Panc1 (cell line): ENCODE measurements around the gene PUS1. TPM values are rescaled to one million over a fixed set of nuclear protein-coding genes. Genes with fewer than 3 reads are reported as not detected.

Experiments used
- ATAC-seq: fragments of 200-7000 bp; cut with Tn5 transposase; 2 replicates; pipeline ENCODE4 v1.9.1; 2020; ENCODE audit warnings: mild to moderate bottlenecking, moderate library complexity
- BruUV-seq: library from RNA; stranded (reverse); fragments of 400-500 nt; replicated peaks from 2 replicates; lab custom pipeline; 2021; lab: Mats Ljungman, UMichigan
- CTCF ChIA-PET: fragments of 300-600 bp; sonication (Branson Sonifier 250); formaldehyde crosslinking; loops from one replicate; lab custom pipeline; 2022; ENCODE audit warnings: antibody characterized with exemption; lab: Charles Lee
- POLR2A ChIA-PET: fragments of 300-600 bp; sonication (Branson Sonifier 250); formaldehyde crosslinking; loops from one replicate; lab custom pipeline; 2022; ENCODE audit warnings: antibody characterized with exemption; lab: Charles Lee
- DNase-seq: peaks from one replicate; pipeline ENCODE4 v3.0.0-alpha.2; 2010; ENCODE audit warnings: low read depth, low spot score
- H3K27ac ChIP-seq: 2 replicates; pipeline ENCODE4 v1.5.1; 2011; ENCODE audit warnings: mild to moderate bottlenecking, low read length, inconsistent platforms
- H3K27me3 ChIP-seq: fragments of 200-500 bp; sonication (Bioruptor generic); 2 replicates; pipeline ENCODE4 v1.6.0; 2014; ENCODE audit warnings: low read length, inconsistent platforms; ENCODE audit not compliant: control insufficient read depth, insufficient read depth
- H3K36me3 ChIP-seq: fragments of 200-500 bp; sonication (Bioruptor generic); 2 replicates; pipeline ENCODE4 v1.5.1; 2014; ENCODE audit warnings: inconsistent platforms, mild to moderate bottlenecking, low read length, moderate library complexity; ENCODE audit not compliant: control insufficient read depth, insufficient read depth
- H3K4me1 ChIP-seq: 2 replicates; pipeline ENCODE4 v1.5.1; 2011; ENCODE audit warnings: inconsistent platforms, mild to moderate bottlenecking, low read length, moderate library complexity; ENCODE audit not compliant: control insufficient read depth, insufficient read depth
- H3K4me3 ChIP-seq, 2 experiments: 2 replicates each; pipeline ENCODE4 v1.5.1; 2011 to 2012; ENCODE audit warnings: low read depth in 2 of 2, low read length in 2 of 2, mild to moderate bottlenecking in 2 of 2, inconsistent platforms in 1 of 2, moderate library complexity in 1 of 2
- H3K9me3 ChIP-seq: fragments of 200-500 bp; sonication (Bioruptor generic); 2 replicates; pipeline ENCODE4 v1.5.1; 2014; ENCODE audit warnings: low read depth, mild to moderate bottlenecking, inconsistent platforms, low read length, moderate library complexity; ENCODE audit not compliant: control insufficient read depth, insufficient read depth
- POLR2AphosphoS5 ChIP-seq: IDR thresholded peaks from 2 replicates; pipeline ENCODE4 v1.6.1; 2012; ENCODE audit warnings: mild to moderate bottlenecking, low read depth, low read length, moderate library complexity
- SIN3A ChIP-seq: IDR thresholded peaks from 2 replicates; pipeline ENCODE4 v1.6.1; 2012; ENCODE audit warnings: low read depth, mild to moderate bottlenecking, low read length, moderate library complexity, borderline replicate concordance; ENCODE audit not compliant: insufficient read depth
- TCF7L2 ChIP-seq: IDR thresholded peaks from 2 replicates; pipeline ENCODE4 v1.6.1; 2011; ENCODE audit warnings: mild to moderate bottlenecking, low read depth, low read length, inconsistent platforms
- in situ Hi-C: cut with HindIII; loops from 2 replicates; pipeline ENCODE4 v1.10.0; 2016; ENCODE audit warnings: low sequenced_read_pairs, low pct_unique_long_range_greater_than_20kb
- intact Hi-C: fragments of 100-400 bp; cut with micrococcal nuclease; formaldehyde crosslinking; loops from one replicate; pipeline ENCODE4 v1.10.0; 2022; ENCODE audit not compliant: unreplicated experiment
- total RNA-seq: library from RNA; stranded (reverse); gene quantifications from one replicate; pipeline ENCODE4 v1.2.1, GENCODE V29; 2021; ENCODE audit not compliant: unreplicated experiment
- TF ChIP-seq, protein P1 (sequence below), 2 experiments: IDR thresholded peaks; 2 replicates each; pipeline ENCODE4 v1.6.1; 2011 to 2012; ENCODE audit warnings: low read depth in 2 of 2, control low read depth in 1 of 2, low read length in 1 of 2, mild to moderate bottlenecking in 1 of 2, moderate library complexity in 1 of 2; ENCODE audit not compliant: insufficient read depth in 1 of 2
- TF ChIP-seq, protein P2 (sequence below): fragments of 450-650 bp; IDR thresholded peaks from 2 replicates; pipeline ENCODE4 v1.5.1; 2017; ENCODE audit warnings: mild to moderate bottlenecking

Gene PUS1
- total RNA-seq, 1 experiment from 2014 or later, result 108 TPM

DNA sequence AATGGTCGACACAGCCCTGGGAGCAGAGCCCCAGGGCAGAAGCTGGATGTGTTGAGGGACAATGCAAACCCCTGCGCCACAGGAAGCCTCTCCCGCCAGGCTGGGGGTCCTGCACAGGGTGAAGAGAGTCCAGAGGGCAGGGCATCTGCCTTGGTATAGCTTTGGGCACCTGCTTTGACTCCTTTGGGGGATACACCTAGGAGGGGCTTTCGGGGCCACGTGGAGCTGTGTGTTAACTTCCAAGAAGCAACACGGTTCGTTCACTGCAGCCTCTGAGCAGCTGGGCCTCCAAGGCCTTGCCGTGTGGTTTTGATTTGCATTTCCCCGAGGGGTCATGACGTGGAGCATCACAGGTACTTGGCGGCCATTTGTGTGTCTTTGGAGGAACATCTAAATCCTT, 5.8 kb upstream of the PUS1 start:
- no peak overlapping the region for H3K27ac ChIP-seq
- intact Hi-C loops (no loop called here), in situ Hi-C loops (no loop called here)
- ChIA-PET CTCF (no interaction called here), POLR2A (no interaction called here)
- no peaks in the 10 kb centered on the region for H3K27me3 ChIP-seq
- ATAC-seq (no peak), DNase-seq (no peak)
- no TSS peak for BruUV-seq
- TF ChIP-seq SIN3A (0 out of 2 replicates have a peak, but pooled peaks have one; percentile 26), TCF7L2 (no peak)
- no peaks in the 10 kb centered on the region for H3K4me1 ChIP-seq
- H3K36me3 ChIP-seq, result no peaks in the 10 kb centered on the region
- H3K9me3 ChIP-seq, result no peaks in the 10 kb centered on the region
- no peak overlapping the region for H3K4me3 ChIP-seq

DNA sequence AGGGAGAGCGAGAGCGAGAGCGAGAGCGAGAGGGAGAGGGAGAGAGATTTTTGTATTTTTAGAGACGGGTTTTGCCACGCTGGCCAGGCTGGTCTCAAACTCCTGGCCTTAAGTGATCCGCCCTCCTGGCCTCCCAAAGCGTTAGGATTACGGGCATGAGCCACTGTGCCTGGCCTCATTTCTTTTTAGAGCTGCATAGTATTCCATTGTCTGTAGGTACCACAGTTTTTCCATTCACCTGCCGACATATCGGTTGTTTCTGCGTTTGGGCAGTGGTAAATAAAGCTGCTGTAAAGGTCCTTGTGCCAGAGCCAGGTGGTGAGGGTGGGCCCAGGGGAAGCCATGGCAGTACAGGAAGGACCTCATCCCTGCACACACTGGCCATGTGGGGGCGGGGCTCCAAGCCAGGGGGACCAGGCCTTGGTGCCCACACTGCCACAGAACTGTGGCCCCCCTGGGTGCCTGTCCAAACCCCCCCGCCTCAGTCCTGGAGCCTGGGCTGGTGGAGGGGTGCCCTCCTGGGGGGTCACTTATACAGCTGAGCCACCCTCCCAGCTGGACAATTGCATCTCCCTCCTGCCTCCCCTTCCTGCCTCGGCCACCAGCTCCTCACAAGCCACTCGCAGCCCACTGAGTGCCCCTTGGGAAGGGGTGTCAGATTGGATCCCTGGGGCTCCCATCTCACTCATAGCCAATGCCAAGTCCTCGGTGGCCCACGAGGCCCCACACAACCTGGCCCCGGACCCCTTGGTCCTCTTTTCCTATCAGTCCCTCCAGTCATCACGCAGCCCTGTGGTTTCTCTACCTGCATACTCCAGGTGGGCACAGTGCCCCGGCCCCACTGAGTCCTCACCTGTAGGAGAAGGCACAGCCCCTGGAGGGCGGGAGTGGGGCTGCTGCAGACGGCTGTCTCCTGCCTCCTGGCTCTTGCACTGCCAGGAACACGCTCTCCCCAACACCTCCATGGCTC, 1.7 kb upstream of the PUS1 start:
- in situ Hi-C loops, result no loop called here

More for the DNA sequence above, 1.7 kb upstream of the PUS1 start:
- intact Hi-C loops, result no loop called here
- DNase-seq (no peak), ATAC-seq (no peak)
- CTCF ChIA-PET, result interaction anchor here (0.6 kb wide), 1 partner anchor 147 kb away, joined by 8 read pairs; no protein-coding TSS in a partner anchor
- H3K9me3 ChIP-seq, result no peaks in the 10 kb centered on the region
- H3K4me1 ChIP-seq, result no peaks in the 10 kb centered on the region
- TSS peak; percentile 95 for BruUV-seq
- H3K36me3 ChIP-seq, result peaks cover 7% of the 10 kb centered on the region
- H3K4me3 ChIP-seq, result peak overlapping the region; percentile 62 to 66; a peak in 3 of 4 replicates
- no peaks in the 10 kb centered on the region for H3K27me3 ChIP-seq
- POLR2A ChIA-PET, result no interaction called here
- H3K27ac ChIP-seq, result peak overlapping the region; percentile 82
- TF ChIP-seq POLR2AphosphoS5, result no peak
- TF ChIP-seq, protein P1, sequence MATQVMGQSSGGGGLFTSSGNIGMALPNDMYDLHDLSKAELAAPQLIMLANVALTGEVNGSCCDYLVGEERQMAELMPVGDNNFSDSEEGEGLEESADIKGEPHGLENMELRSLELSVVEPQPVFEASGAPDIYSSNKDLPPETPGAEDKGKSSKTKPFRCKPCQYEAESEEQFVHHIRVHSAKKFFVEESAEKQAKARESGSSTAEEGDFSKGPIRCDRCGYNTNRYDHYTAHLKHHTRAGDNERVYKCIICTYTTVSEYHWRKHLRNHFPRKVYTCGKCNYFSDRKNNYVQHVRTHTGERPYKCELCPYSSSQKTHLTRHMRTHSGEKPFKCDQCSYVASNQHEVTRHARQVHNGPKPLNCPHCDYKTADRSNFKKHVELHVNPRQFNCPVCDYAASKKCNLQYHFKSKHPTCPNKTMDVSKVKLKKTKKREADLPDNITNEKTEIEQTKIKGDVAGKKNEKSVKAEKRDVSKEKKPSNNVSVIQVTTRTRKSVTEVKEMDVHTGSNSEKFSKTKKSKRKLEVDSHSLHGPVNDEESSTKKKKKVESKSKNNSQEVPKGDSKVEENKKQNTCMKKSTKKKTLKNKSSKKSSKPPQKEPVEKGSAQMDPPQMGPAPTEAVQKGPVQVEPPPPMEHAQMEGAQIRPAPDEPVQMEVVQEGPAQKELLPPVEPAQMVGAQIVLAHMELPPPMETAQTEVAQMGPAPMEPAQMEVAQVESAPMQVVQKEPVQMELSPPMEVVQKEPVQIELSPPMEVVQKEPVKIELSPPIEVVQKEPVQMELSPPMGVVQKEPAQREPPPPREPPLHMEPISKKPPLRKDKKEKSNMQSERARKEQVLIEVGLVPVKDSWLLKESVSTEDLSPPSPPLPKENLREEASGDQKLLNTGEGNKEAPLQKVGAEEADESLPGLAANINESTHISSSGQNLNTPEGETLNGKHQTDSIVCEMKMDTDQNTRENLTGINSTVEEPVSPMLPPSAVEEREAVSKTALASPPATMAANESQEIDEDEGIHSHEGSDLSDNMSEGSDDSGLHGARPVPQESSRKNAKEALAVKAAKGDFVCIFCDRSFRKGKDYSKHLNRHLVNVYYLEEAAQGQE (IDR thresholded peaks at IDR 0.05; ENCODE audit: insufficient read depth in 1 of 2, low read depth in 2 of 2, low read length in 1 of 2), result no peak
- no peak for TF ChIP-seq TCF7L2
- TF ChIP-seq SIN3A, result no peak
- TF ChIP-seq, protein P2, sequence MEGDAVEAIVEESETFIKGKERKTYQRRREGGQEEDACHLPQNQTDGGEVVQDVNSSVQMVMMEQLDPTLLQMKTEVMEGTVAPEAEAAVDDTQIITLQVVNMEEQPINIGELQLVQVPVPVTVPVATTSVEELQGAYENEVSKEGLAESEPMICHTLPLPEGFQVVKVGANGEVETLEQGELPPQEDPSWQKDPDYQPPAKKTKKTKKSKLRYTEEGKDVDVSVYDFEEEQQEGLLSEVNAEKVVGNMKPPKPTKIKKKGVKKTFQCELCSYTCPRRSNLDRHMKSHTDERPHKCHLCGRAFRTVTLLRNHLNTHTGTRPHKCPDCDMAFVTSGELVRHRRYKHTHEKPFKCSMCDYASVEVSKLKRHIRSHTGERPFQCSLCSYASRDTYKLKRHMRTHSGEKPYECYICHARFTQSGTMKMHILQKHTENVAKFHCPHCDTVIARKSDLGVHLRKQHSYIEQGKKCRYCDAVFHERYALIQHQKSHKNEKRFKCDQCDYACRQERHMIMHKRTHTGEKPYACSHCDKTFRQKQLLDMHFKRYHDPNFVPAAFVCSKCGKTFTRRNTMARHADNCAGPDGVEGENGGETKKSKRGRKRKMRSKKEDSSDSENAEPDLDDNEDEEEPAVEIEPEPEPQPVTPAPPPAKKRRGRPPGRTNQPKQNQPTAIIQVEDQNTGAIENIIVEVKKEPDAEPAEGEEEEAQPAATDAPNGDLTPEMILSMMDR, result no peak
